Uterus (tissue), 2 donors: ENCODE data around the gene PTPRM.

Experiments used
- POLR2A ChIP-seq, 2 donors: fragments of 450-650 bp; IDR thresholded peaks; one replicate each; pipeline ENCODE4 v1.6.1; 2016; ENCODE audit warnings: antibody characterized with exemption in 2 of 2, mild to moderate bottlenecking in 1 of 2, moderate library complexity in 1 of 2
- TF ChIP-seq, protein P1 (sequence below), 4 experiments: fragments of 200-600 bp in 2 of 4; fragments of 450-650 bp in 2 of 4; sonication (generic) in 2 of 4; IDR thresholded peaks; one replicate each; pipeline ENCODE4 v1.5.1; 2016 to 2019; ENCODE audit warnings: antibody characterized with exemption in 4 of 4, mild to moderate bottlenecking in 2 of 4, moderate library complexity in 1 of 4

GRCh38 chr18:8300751-8301410 is 733.8 kb downstream of the PTPRM start:
- no peak for TF ChIP-seq POLR2A (IDR thresholded peaks at IDR 0.05)
- TF ChIP-seq, protein P1, sequence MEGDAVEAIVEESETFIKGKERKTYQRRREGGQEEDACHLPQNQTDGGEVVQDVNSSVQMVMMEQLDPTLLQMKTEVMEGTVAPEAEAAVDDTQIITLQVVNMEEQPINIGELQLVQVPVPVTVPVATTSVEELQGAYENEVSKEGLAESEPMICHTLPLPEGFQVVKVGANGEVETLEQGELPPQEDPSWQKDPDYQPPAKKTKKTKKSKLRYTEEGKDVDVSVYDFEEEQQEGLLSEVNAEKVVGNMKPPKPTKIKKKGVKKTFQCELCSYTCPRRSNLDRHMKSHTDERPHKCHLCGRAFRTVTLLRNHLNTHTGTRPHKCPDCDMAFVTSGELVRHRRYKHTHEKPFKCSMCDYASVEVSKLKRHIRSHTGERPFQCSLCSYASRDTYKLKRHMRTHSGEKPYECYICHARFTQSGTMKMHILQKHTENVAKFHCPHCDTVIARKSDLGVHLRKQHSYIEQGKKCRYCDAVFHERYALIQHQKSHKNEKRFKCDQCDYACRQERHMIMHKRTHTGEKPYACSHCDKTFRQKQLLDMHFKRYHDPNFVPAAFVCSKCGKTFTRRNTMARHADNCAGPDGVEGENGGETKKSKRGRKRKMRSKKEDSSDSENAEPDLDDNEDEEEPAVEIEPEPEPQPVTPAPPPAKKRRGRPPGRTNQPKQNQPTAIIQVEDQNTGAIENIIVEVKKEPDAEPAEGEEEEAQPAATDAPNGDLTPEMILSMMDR (IDR thresholded peaks at IDR 0.05): no peak
